Effector memory CD4-positive, alpha-beta T cell (primary cell): Measurements from ENCODE around the gene LY86.
"Not testable (repeated sequence)": the region's sequence is repeated elsewhere in the genome, so short reads cannot be mapped to it uniquely, and the experiment has no call there.

Experiments used
- DNase-seq, 3 donors: peaks; one replicate each; pipeline ENCODE4 v3.0.0-alpha.2; 2020
- H3K27ac ChIP-seq: 2 replicates; pipeline ENCODE4 v1.7.0; 2013; ENCODE audit warnings: mild to moderate bottlenecking, low read length, moderate library complexity; ENCODE audit not compliant: insufficient read depth, poor library complexity, severe bottlenecking
- H3K27me3 ChIP-seq: replicated peaks from 2 replicates; pipeline ENCODE4 v1.7.0; 2013; ENCODE audit warnings: mild to moderate bottlenecking, low read length; ENCODE audit not compliant: insufficient read depth, control insufficient read depth, poor library complexity, severe bottlenecking
- H3K36me3 ChIP-seq: 2 replicates; pipeline ENCODE4 v1.7.0; 2013; ENCODE audit warnings: mild to moderate bottlenecking, low read length, moderate library complexity; ENCODE audit not compliant: control insufficient read depth, insufficient read depth
- H3K4me1 ChIP-seq: 2 replicates; pipeline ENCODE4 v1.7.0; 2013; ENCODE audit warnings: low read length, mild to moderate bottlenecking; ENCODE audit not compliant: control insufficient read depth, insufficient read depth, poor library complexity, severe bottlenecking
- H3K4me3 ChIP-seq: 2 replicates; pipeline ENCODE4 v1.7.0; 2013; ENCODE audit warnings: low read length, low read depth, mild to moderate bottlenecking; ENCODE audit not compliant: insufficient read depth, poor library complexity, severe bottlenecking
- H3K9me3 ChIP-seq: 2 replicates; pipeline ENCODE4 v1.7.0; 2013; ENCODE audit warnings: mild to moderate bottlenecking, low read length, moderate library complexity; ENCODE audit not compliant: control insufficient read depth

LY86 gene

DNA sequence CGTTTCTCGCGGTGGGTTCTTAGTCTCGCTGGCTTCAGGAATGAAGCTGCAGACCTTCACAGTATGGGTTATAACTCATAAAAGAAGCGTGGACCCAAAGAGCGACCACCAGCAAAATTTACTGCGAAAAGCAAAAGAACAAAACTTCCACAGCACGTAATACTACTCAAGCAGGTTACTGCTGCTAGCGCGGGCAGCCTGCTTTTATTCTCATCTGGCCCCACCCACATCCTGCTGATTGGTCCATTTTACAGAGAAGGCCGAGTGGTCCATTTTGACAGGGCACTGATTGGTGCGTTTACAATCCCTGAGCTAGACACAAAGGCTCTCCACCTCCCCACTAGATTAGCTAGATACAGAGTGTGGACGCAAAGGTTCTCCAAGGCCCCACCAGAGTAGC is 17.4 kb downstream of the LY86 start:
- H3K4me1 ChIP-seq = peaks cover 19% of the 10 kb centered on the region
- no peaks in the 10 kb centered on the region for H3K36me3 ChIP-seq
- no peak for DNase-seq
- H3K9me3 ChIP-seq = no peaks in the 10 kb centered on the region
- no peaks in the 10 kb centered on the region for H3K27me3 ChIP-seq
- no peak overlapping the region for H3K4me3 ChIP-seq
- H3K27ac ChIP-seq = no peak overlapping the region

GRCh38 chr6:6606391-6607030 is 18.0 kb downstream of the LY86 start:
- DNase-seq, H3K27me3 ChIP-seq, H3K9me3 ChIP-seq, H3K27ac ChIP-seq, H3K4me3 ChIP-seq, H3K36me3 ChIP-seq: not testable (repeated sequence)
- H3K4me1 ChIP-seq = peaks cover 23% of the 10 kb centered on the region

- Histone ChIP-seq H3K4me1 (peaks cover 35% of the 10 kb centered on the region), H3K27me3 (no peaks in the 10 kb centered on the region), H3K9me3 (no peaks in the 10 kb centered on the region), H3K4me3 (no peak overlapping the region), H3K36me3 (no peaks in the 10 kb centered on the region), H3K27ac (no peak overlapping the region)
- DNase-seq = no peak
Observed at GRCh38 chr6:6609450-6609849, 20.9 kb downstream of the LY86 start.

DNA sequence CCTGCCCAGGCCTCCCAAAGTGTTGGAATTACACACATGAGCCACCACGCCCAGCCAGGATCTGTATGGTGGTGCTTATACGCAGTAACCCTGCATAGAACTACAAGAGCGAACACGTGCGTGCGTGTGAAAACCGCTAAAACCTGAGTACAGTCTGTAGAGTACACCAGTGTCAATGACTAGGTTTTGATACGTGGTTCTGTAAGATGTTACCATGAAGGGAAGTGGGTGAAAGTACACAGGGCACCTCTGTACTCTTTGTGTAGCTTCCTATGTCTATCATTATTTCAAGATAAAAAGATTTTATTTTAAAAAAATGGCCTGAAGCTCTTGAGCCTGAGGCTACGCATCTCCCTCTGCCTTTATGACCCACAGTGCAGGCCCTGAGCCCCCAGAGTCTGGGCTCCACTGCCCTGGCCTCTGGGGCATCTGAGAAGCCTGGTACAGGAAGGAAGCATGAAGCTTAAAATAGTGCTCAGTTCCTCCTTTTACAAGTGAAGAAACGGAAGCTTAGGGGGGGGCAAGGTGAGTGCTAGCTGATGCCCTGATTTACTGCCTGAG is 21.6 kb downstream of the LY86 start:
- peak in 1 of 3 donors; percentile 12 for DNase-seq
- H3K27ac ChIP-seq = peak overlapping the region; percentile 14
- H3K4me3 ChIP-seq = no peak overlapping the region

GRCh38 chr6:6611486-6611885 is 23.0 kb downstream of the LY86 start:
- Histone ChIP-seq H3K4me1 (peaks cover 36% of the 10 kb centered on the region), H3K9me3 (no peaks in the 10 kb centered on the region), H3K36me3 (no peaks in the 10 kb centered on the region), H3K4me3 (no peak overlapping the region), H3K27ac (no peak overlapping the region), H3K27me3 (no peaks in the 10 kb centered on the region)
- no peak for DNase-seq

More for the DNA sequence above, 21.6 kb downstream of the LY86 start:
- Histone ChIP-seq H3K4me1 (peaks cover 36% of the 10 kb centered on the region), H3K9me3 (no peaks in the 10 kb centered on the region), H3K27me3 (no peaks in the 10 kb centered on the region), H3K36me3 (no peaks in the 10 kb centered on the region)

DNA sequence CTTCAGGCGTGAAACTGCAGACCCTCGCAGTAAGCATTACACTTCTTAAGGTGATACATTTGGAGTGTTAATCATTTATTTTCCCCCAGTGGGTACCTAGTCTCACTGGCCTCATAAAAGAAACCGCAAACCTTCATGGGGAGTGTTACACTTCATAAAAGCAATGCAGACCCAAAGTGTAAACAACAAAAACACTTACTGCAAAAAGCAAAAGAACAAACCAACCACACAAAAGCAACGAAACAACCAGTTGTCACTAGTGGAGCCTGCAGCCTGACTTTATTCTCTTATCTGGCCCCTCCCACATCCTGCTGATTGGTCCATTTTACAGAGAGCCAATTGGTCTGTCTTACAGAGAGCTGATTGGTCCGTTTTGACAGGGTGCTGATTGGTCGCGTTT is 23.8 kb downstream of the LY86 start:
- Histone ChIP-seq H3K9me3 (no peaks in the 10 kb centered on the region), H3K4me1 (peaks cover 36% of the 10 kb centered on the region), H3K27ac (no peak overlapping the region), H3K4me3 (no peak overlapping the region), H3K36me3 (no peaks in the 10 kb centered on the region), H3K27me3 (no peaks in the 10 kb centered on the region)
- no peak for DNase-seq

DNA sequence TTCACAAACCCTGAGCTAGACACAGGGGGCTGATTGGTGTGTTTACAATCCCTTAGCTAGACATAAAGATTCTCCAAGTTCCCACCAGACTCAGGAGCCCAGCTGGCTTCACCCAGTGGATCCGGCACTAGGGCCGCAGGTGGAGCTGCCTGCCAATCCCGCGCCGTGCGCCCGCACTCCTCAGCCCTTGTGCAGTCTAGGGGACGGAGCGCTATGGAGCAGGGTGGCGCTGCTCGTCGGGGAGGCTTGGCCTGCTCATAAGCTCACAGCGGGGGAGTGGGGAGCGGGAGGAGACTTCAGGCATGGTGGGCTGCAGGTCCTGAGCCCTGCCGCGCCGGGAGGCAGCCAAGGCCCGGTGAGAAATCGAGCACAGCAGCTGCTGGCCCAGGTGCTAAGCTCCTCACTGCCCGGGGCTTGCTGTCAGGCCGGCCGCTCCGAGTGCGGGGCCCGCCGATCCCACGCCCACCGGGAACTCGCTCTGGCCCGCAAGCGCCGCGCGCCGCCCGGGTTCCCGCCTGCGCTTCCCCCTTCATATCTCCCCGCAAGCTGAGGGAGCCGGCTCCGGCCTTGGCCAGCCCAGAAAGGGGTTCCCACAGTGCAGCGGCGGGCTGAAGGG is 24.7 kb downstream of the LY86 start:
- peaks cover 36% of the 10 kb centered on the region for H3K4me1 ChIP-seq
- H3K27ac ChIP-seq, DNase-seq: not testable (repeated sequence)

GRCh38 chr6:6614096-6614982 is 25.8 kb downstream of the LY86 start:
- Histone ChIP-seq H3K9me3 (no peaks in the 10 kb centered on the region), H3K27ac (peak overlapping the region; percentile 49), H3K4me3 (peak overlapping the region; percentile 23), H3K36me3 (no peaks in the 10 kb centered on the region), H3K27me3 (no peaks in the 10 kb centered on the region), H3K4me1 (peaks cover 32% of the 10 kb centered on the region)
- peak in 1 of 3 donors; percentile 17 for DNase-seq

More for the DNA sequence above, 24.7 kb downstream of the LY86 start:
- not testable (repeated sequence) for H3K36me3 ChIP-seq, H3K9me3 ChIP-seq, H3K4me3 ChIP-seq, H3K27me3 ChIP-seq

- Histone ChIP-seq H3K9me3 (no peaks in the 10 kb centered on the region), H3K27me3 (no peaks in the 10 kb centered on the region), H3K27ac (peak overlapping the region; percentile 49), H3K4me3 (peak overlapping the region; percentile 23), H3K4me1 (peaks cover 26% of the 10 kb centered on the region), H3K36me3 (no peaks in the 10 kb centered on the region)
- no peak for DNase-seq
Observed at GRCh38 chr6:6614983-6615349, 26.4 kb downstream of the LY86 start.
